ENCODE data around the gene AKR7A3. TPM values are rescaled to one million over a fixed set of nuclear protein-coding genes. Genes with fewer than 3 reads are reported as not detected.

The AKR7A3 gene
- total RNA-seq, 4 donors from 2014 or later: 0.84 to 4.1 (median 2.5) TPM

GRCh38 chr1:19332832-19333231 is 44.3 kb upstream of the AKR7A3 start:
- TF ChIP-seq POLR2A (IDR thresholded peaks at IDR 0.05): no peak
- TF ChIP-seq EP300 (IDR thresholded peaks at IDR 0.05): no peak
- TF ChIP-seq CTCF (IDR thresholded peaks at IDR 0.05): no peak
- Histone ChIP-seq H3K4me3 (no peak overlapping the region), H3K27me3 (no peaks in the 10 kb centered on the region), H3K27ac (no peak overlapping the region), H3K4me1 (no peaks in the 10 kb centered on the region), H3K36me3 (peaks cover 0 to 62% (median 2%) of the 10 kb centered on the region in 3 donors), H3K9me3 (no peaks in the 10 kb centered on the region)
- no peak for DNase-seq (ENCODE audit: low spot score in 2 of 2)
- WGBS, 2 donors: 88 to 94% methylated on average over 12 of the region's 12 CpGs

- Histone ChIP-seq H3K27me3 (no peaks in the 10 kb centered on the region), H3K4me3 (no peak overlapping the region), H3K36me3 (peaks cover 0 to 66% (median 7%) of the 10 kb centered on the region in 3 donors), H3K27ac (no peak overlapping the region), H3K9me3 (no peaks in the 10 kb centered on the region), H3K4me1 (no peaks in the 10 kb centered on the region)
- TF ChIP-seq CTCF (IDR thresholded peaks at IDR 0.05) (no peak), POLR2A (IDR thresholded peaks at IDR 0.05) (no peak), EP300 (IDR thresholded peaks at IDR 0.05) (no peak)
- DNase-seq (ENCODE audit: low spot score in 2 of 2): no peak
- 83 to 93% methylated on average over 9 to 13 of the region's 13 CpGs for WGBS, 2 donors
These were observed 42.8 kb upstream of the AKR7A3 start for GRCh38 chr1:19331262-19331878.

GRCh38 chr1:19330449-19331135 is 42.0 kb upstream of the AKR7A3 start:
- Histone ChIP-seq H3K36me3 (peaks cover 0 to 74% (median 7%) of the 10 kb centered on the region in 3 donors), H3K4me3 (no peak overlapping the region), H3K9me3 (no peaks in the 10 kb centered on the region), H3K4me1 (no peaks in the 10 kb centered on the region), H3K27me3 (no peaks in the 10 kb centered on the region), H3K27ac (no peak overlapping the region)
- no peak for TF ChIP-seq CTCF (IDR thresholded peaks at IDR 0.05)
- TF ChIP-seq EP300 (IDR thresholded peaks at IDR 0.05): no peak
- TF ChIP-seq POLR2A (IDR thresholded peaks at IDR 0.05): no peak
- DNase-seq (ENCODE audit: low spot score in 2 of 2): no peak
- WGBS, 2 donors: 87 to 92% methylated on average over 14 of the region's 14 CpGs

- H3K4me1 ChIP-seq: no peaks in the 10 kb centered on the region
- DNase-seq (ENCODE audit: low spot score in 2 of 2): no peak
- no peak overlapping the region for H3K27ac ChIP-seq
- H3K36me3 ChIP-seq: peaks cover 0 to 84% (median 7%) of the 10 kb centered on the region in 3 donors
- no peaks in the 10 kb centered on the region for H3K27me3 ChIP-seq
- TF ChIP-seq CTCF (IDR thresholded peaks at IDR 0.05) (no peak), POLR2A (IDR thresholded peaks at IDR 0.05) (no peak), EP300 (IDR thresholded peaks at IDR 0.05) (no peak)
- 89 to 93% methylated on average over 5 of the region's 5 CpGs for WGBS, 2 donors
- no peak overlapping the region for H3K4me3 ChIP-seq
- H3K9me3 ChIP-seq: no peaks in the 10 kb centered on the region
These were observed 41.0 kb upstream of the AKR7A3 start for GRCh38 chr1:19329611-19330010.

GRCh38 chr1:19329188-19329587 is 40.6 kb upstream of the AKR7A3 start:
- no peaks in the 10 kb centered on the region for H3K27me3 ChIP-seq
- TF ChIP-seq POLR2A (IDR thresholded peaks at IDR 0.05): no peak
- no peak for TF ChIP-seq CTCF (IDR thresholded peaks at IDR 0.05)
- TF ChIP-seq EP300 (IDR thresholded peaks at IDR 0.05): no peak
- no peak overlapping the region for H3K27ac ChIP-seq
- DNase-seq (ENCODE audit: low spot score in 2 of 2): no peak
- H3K4me1 ChIP-seq: no peaks in the 10 kb centered on the region
- no peak overlapping the region for H3K4me3 ChIP-seq
- no peaks in the 10 kb centered on the region for H3K9me3 ChIP-seq
- WGBS, 2 donors: 77 to 88% methylated on average over 10 to 13 of the region's 13 CpGs
- H3K36me3 ChIP-seq: peaks cover 0 to 88% (median 7%) of the 10 kb centered on the region in 3 donors

All from tibial nerve (tissue), 4 donors.